ENCODE results near the gene TMEM250. TPM values are rescaled to one million over a fixed set of nuclear protein-coding genes. Genes with fewer than 3 reads are reported as not detected.

TMEM250 gene
- total RNA-seq, 2 experiments from 2014 or later, result 6.5 to 7.9 TPM

GRCh38 chr9:136149853-136150252 is 31.2 kb upstream of the TMEM250 start:
- H3K36me3 Mint-ChIP-seq (ENCODE audit: low read depth), result no peaks in the 10 kb centered on the region
- no peaks in the 10 kb centered on the region for H3K9me3 Mint-ChIP-seq
- no peak overlapping the region for H3K4me3 Mint-ChIP-seq
- no peak overlapping the region for H3K27ac Mint-ChIP-seq
- ChIA-PET CTCF (no interaction called here), POLR2A (no interaction called here)
- Histone ChIP-seq H3K9me3 (ENCODE audit: control insufficient read depth in 1 of 2, insufficient read depth in 1 of 2, low read length in 2 of 2) (peaks cover 0 to 20% of the 10 kb centered on the region in 2 experiments), H3K4me1 (ENCODE audit: insufficient read depth, low read length) (no peaks in the 10 kb centered on the region), H3K36me3 (ENCODE audit: insufficient read depth, low read length) (no peaks in the 10 kb centered on the region), H3K27me3 (ENCODE audit: control insufficient read depth in 1 of 2, insufficient read depth in 2 of 2, low read length in 2 of 2) (peaks cover 14 to 25% of the 10 kb centered on the region in 2 experiments), H3K27ac (ENCODE audit: low read depth in 1 of 2, low read length in 2 of 2) (no peak overlapping the region), H3K4me3 (ENCODE audit: low read length) (no peak overlapping the region)
- DNase-seq, result no peak
- no peaks in the 10 kb centered on the region for H3K4me1 Mint-ChIP-seq (ENCODE audit: low read depth)
- no peak for ATAC-seq (ENCODE audit: poor library complexity)
- no peak for TF ChIP-seq CTCF (IDR thresholded peaks at IDR 0.05)
- intact Hi-C loops (cut with DNase I, micrococcal nuclease), result no loop called here
- H3K27me3 Mint-ChIP-seq, result peaks cover 4% of the 10 kb centered on the region

GRCh38 chr9:136149337-136149736 is 30.7 kb upstream of the TMEM250 start:
- H3K4me3 Mint-ChIP-seq, result no peak overlapping the region
- H3K27ac Mint-ChIP-seq, result no peak overlapping the region
- ATAC-seq (ENCODE audit: poor library complexity), result no peak

GRCh38 chr9:136148766-136149165 is 30.1 kb upstream of the TMEM250 start:
- H3K4me3 Mint-ChIP-seq, result no peak overlapping the region
- peaks cover 0 to 23% of the 10 kb centered on the region in 2 experiments for H3K9me3 ChIP-seq (ENCODE audit: control insufficient read depth in 1 of 2, insufficient read depth in 1 of 2, low read length in 2 of 2)
- H3K4me3 ChIP-seq (ENCODE audit: low read length), result no peak overlapping the region
- H3K27me3 Mint-ChIP-seq, result peaks cover 8% of the 10 kb centered on the region
- no peaks in the 10 kb centered on the region for H3K4me1 Mint-ChIP-seq (ENCODE audit: low read depth)
- H3K36me3 ChIP-seq (ENCODE audit: insufficient read depth, low read length), result no peaks in the 10 kb centered on the region
- no peak overlapping the region for H3K27ac Mint-ChIP-seq
- no peak for ATAC-seq (ENCODE audit: poor library complexity)
- no peak for TF ChIP-seq CTCF (IDR thresholded peaks at IDR 0.05)
- H3K27me3 ChIP-seq (ENCODE audit: control insufficient read depth in 1 of 2, insufficient read depth in 2 of 2, low read length in 2 of 2), result peaks cover 23 to 26% of the 10 kb centered on the region in 2 experiments
- no peak for DNase-seq
- H3K27ac ChIP-seq (ENCODE audit: low read depth in 1 of 2, low read length in 2 of 2), result no peak overlapping the region
- H3K4me1 ChIP-seq (ENCODE audit: insufficient read depth, low read length), result no peaks in the 10 kb centered on the region
- H3K9me3 Mint-ChIP-seq, result no peaks in the 10 kb centered on the region
- intact Hi-C loops (cut with DNase I, micrococcal nuclease), result no loop called here
- ChIA-PET CTCF (no interaction called here), POLR2A (no interaction called here)
- no peaks in the 10 kb centered on the region for H3K36me3 Mint-ChIP-seq (ENCODE audit: low read depth)

More at GRCh38 chr9:136149337-136149736, 30.7 kb upstream of the TMEM250 start:
- intact Hi-C loops (cut with DNase I, micrococcal nuclease), result no loop called here
- peaks cover 0 to 21% of the 10 kb centered on the region in 2 experiments for H3K9me3 ChIP-seq (ENCODE audit: control insufficient read depth in 1 of 2, insufficient read depth in 1 of 2, low read length in 2 of 2)
- H3K27me3 ChIP-seq (ENCODE audit: control insufficient read depth in 1 of 2, insufficient read depth in 2 of 2, low read length in 2 of 2), result peaks cover 17 to 26% of the 10 kb centered on the region in 2 experiments
- H3K4me3 ChIP-seq (ENCODE audit: low read length), result no peak overlapping the region
- H3K36me3 Mint-ChIP-seq (ENCODE audit: low read depth), result no peaks in the 10 kb centered on the region
- no peaks in the 10 kb centered on the region for H3K9me3 Mint-ChIP-seq
- ChIA-PET POLR2A (no interaction called here), CTCF (no interaction called here)
- no peak for DNase-seq
- H3K27ac ChIP-seq (ENCODE audit: low read depth in 1 of 2, low read length in 2 of 2), result no peak overlapping the region
- H3K27me3 Mint-ChIP-seq, result peaks cover 7% of the 10 kb centered on the region
- no peaks in the 10 kb centered on the region for H3K4me1 Mint-ChIP-seq (ENCODE audit: low read depth)
- no peak for TF ChIP-seq CTCF (IDR thresholded peaks at IDR 0.05)
- H3K4me1 ChIP-seq (ENCODE audit: insufficient read depth, low read length), result no peaks in the 10 kb centered on the region
- H3K36me3 ChIP-seq (ENCODE audit: insufficient read depth, low read length), result no peaks in the 10 kb centered on the region

All from CD4-positive, alpha-beta T cell (primary cell).